ENCODE results near the gene DLX4. TPM values are rescaled to one million over a fixed set of nuclear protein-coding genes. Genes with fewer than 3 reads are reported as not detected.

Gene DLX4
- total and polyA plus RNA-seq, 2 donors (not counting 1 experiment from before 2014, with no cell fraction given) = 0.17 to 0.88 TPM

DNA sequence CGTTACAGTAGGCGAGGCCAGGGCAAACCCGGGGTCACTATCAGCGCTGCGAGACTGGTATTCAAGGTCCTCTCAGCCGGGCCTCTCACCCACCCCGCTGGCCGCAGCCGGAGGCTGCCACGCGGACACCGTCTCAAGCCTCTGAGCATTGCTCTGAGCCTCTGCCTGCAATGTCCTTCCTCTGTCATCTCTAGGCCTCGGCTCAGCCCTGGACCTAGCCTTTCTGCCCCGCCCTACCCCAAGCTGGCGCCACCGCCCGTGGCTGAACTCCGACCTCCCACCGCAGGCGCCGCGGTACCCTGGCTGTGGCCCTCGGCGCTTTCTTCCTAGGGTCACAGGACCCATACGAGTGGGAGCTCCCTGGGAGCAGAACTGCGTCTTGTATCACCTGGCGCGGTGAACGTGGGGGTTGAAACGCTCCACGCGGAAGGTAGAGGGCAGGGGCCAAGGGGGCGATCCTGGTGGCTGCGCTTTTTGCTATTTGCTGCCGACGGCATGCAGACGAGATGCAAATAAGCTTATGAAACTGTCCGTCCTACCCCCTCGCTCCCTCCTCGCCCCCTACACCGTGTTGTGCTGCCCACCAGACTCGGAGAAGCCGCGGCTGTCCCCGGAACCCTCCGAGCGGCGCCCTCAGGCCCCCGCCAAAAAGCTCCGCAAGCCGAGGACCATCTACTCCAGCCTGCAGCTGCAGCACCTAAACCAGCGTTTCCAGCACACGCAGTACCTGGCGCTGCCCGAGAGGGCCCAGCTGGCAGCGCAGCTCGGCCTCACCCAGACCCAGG lies 3.7 kb downstream of the DLX4 start:
- peaks cover 71% of the 10 kb centered on the region for H3K27me3 Mint-ChIP-seq
- H3K9me3 ChIP-seq (ENCODE audit: control extremely low read depth in 1 of 3, control insufficient read depth in 2 of 3, insufficient read depth in 1 of 3, low read length in 2 of 3) = peaks cover 0 to 36% (median 0%) of the 10 kb centered on the region in 3 donors
- DNase-seq (no peak), ATAC-seq (ENCODE audit: low read depth) (no peak)
- H3K4me2 ChIP-seq (replicated peaks; ENCODE audit: low read depth, low read length, poor library complexity, severe bottlenecking) = peak overlapping the region; percentile 51
- TF ChIP-seq, protein P1, sequence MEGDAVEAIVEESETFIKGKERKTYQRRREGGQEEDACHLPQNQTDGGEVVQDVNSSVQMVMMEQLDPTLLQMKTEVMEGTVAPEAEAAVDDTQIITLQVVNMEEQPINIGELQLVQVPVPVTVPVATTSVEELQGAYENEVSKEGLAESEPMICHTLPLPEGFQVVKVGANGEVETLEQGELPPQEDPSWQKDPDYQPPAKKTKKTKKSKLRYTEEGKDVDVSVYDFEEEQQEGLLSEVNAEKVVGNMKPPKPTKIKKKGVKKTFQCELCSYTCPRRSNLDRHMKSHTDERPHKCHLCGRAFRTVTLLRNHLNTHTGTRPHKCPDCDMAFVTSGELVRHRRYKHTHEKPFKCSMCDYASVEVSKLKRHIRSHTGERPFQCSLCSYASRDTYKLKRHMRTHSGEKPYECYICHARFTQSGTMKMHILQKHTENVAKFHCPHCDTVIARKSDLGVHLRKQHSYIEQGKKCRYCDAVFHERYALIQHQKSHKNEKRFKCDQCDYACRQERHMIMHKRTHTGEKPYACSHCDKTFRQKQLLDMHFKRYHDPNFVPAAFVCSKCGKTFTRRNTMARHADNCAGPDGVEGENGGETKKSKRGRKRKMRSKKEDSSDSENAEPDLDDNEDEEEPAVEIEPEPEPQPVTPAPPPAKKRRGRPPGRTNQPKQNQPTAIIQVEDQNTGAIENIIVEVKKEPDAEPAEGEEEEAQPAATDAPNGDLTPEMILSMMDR (IDR thresholded peaks at IDR 0.05) = no peak
- no peak for TF ChIP-seq EZH2 (IDR thresholded peaks at IDR 0.05; ENCODE audit: borderline replicate concordance, insufficient read depth, low read depth, low read length, poor library complexity, severe bottlenecking)
- POLR2A ChIA-PET = no interaction called here
- H3K9me3 Mint-ChIP-seq (ENCODE audit: insufficient read depth) = no peaks in the 10 kb centered on the region
- WGBS (ENCODE audit: insufficient coverage) = 9% methylated on average over 53 of the region's 57 CpGs
- no peak overlapping the region for H3K4me3 ChIP-seq (ENCODE audit: control extremely low read depth in 1 of 5, extremely low read depth in 1 of 5, insufficient read depth in 1 of 5, low read depth in 2 of 5, low read length in 4 of 5)
- peaks cover 41 to 47% of the 10 kb centered on the region in 2 donors for H3K4me1 ChIP-seq (ENCODE audit: control insufficient read depth in 2 of 2, insufficient read depth in 2 of 2, low read length in 2 of 2)
- H3K27me3 ChIP-seq (replicated peaks in 1 of 4; ENCODE audit: control extremely low read depth in 1 of 4, control insufficient read depth in 3 of 4, insufficient read depth in 4 of 4, low read length in 3 of 4) = peaks cover 0 to 87% (median 51%) of the 10 kb centered on the region in 4 experiments
- H3K4me1 Mint-ChIP-seq = peaks cover 29% of the 10 kb centered on the region
- H3K27ac ChIP-seq (ENCODE audit: low read length in 2 of 2) = no peak overlapping the region
- no peaks in the 10 kb centered on the region for H4K20me1 ChIP-seq (ENCODE audit: control insufficient read depth, insufficient read depth, low read length, poor library complexity, severe bottlenecking)
- intact Hi-C loops (cut with micrococcal nuclease) = no loop called here
- no peak overlapping the region for H3K4me3 Mint-ChIP-seq
- H2AFZ ChIP-seq (ENCODE audit: insufficient read depth, low read depth, low read length, poor library complexity, severe bottlenecking) = peak overlapping the region; percentile 15
- H3K27ac Mint-ChIP-seq = no peak overlapping the region
- H3K36me3 ChIP-seq (replicated peaks in 1 of 2; ENCODE audit: control extremely low read depth in 1 of 2, control insufficient read depth in 1 of 2, extremely low read depth in 1 of 2, insufficient read depth in 2 of 2, low read length in 1 of 2) = no peaks in the 10 kb centered on the region
- CTCF ChIA-PET = interaction anchor here (1.4 to 3.9 kb wide), 2 partner anchors 15 to 24 kb away, joined by 3 to 24 read pairs; partner anchors contain the start of gene DLX3
- H3K9ac ChIP-seq (ENCODE audit: low read length) = no peak overlapping the region
- no peaks in the 10 kb centered on the region for H3K79me2 ChIP-seq (ENCODE audit: control insufficient read depth, insufficient read depth, low read length)

DNA sequence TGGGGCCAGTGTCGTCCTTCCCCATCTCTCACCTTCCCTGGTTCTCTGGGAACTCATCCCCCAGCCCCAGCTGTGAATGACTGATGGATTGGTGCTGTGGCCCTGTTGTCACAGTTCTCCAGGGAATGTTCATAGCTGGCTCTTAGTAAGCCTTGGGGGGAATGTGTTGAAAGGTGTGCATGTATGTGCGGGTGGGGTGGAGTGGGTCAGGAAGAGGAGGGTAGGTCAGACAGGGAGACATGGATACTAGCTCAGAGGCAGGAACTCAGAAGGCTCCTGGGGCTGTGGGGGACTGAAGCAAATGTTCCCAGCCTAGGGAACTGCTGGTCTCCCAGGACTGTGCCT lies 4.3 kb downstream of the DLX4 start:
- Mint-ChIP-seq H3K27ac (no peak overlapping the region), H3K9me3 (ENCODE audit: insufficient read depth) (no peaks in the 10 kb centered on the region), H3K4me1 (peaks cover 26% of the 10 kb centered on the region), H3K27me3 (peaks cover 69% of the 10 kb centered on the region), H3K4me3 (no peak overlapping the region)
- no peaks in the 10 kb centered on the region for H4K20me1 ChIP-seq (ENCODE audit: control insufficient read depth, insufficient read depth, low read length, poor library complexity, severe bottlenecking)
- H3K4me1 ChIP-seq (ENCODE audit: control insufficient read depth in 2 of 2, insufficient read depth in 2 of 2, low read length in 2 of 2) = peaks cover 38 to 43% of the 10 kb centered on the region in 2 donors
- intact Hi-C loops (cut with micrococcal nuclease) = no loop called here
- CTCF ChIA-PET = interaction anchor here (1.4 to 3.9 kb wide), 2 partner anchors 14 to 24 kb away, joined by 3 to 24 read pairs; partner anchors contain the start of gene DLX3
- no peak overlapping the region for H3K27ac ChIP-seq (ENCODE audit: low read length in 2 of 2)
- ATAC-seq (ENCODE audit: low read depth) (no peak), DNase-seq (no peak)
- no peaks in the 10 kb centered on the region for H3K79me2 ChIP-seq (ENCODE audit: control insufficient read depth, insufficient read depth, low read length)
- WGBS (ENCODE audit: insufficient coverage) = 40% methylated on average over 1 of the region's 2 CpGs
- no peak overlapping the region for H3K4me2 ChIP-seq (replicated peaks; ENCODE audit: low read depth, low read length, poor library complexity, severe bottlenecking)
- no peak overlapping the region for H2AFZ ChIP-seq (ENCODE audit: insufficient read depth, low read depth, low read length, poor library complexity, severe bottlenecking)
- H3K27me3 ChIP-seq (replicated peaks in 1 of 4; ENCODE audit: control extremely low read depth in 1 of 4, control insufficient read depth in 3 of 4, insufficient read depth in 4 of 4, low read length in 3 of 4) = peaks cover 0 to 85% (median 47%) of the 10 kb centered on the region in 4 experiments
- TF ChIP-seq, protein P1 (IDR thresholded peaks at IDR 0.05) = no peak
- TF ChIP-seq EZH2 (IDR thresholded peaks at IDR 0.05; ENCODE audit: borderline replicate concordance, insufficient read depth, low read depth, low read length, poor library complexity, severe bottlenecking) = no peak
- no peaks in the 10 kb centered on the region for H3K36me3 ChIP-seq (replicated peaks in 1 of 2; ENCODE audit: control extremely low read depth in 1 of 2, control insufficient read depth in 1 of 2, extremely low read depth in 1 of 2, insufficient read depth in 2 of 2, low read length in 1 of 2)
- POLR2A ChIA-PET = no interaction called here
- H3K9me3 ChIP-seq (ENCODE audit: control extremely low read depth in 1 of 3, control insufficient read depth in 2 of 3, insufficient read depth in 1 of 3, low read length in 2 of 3) = peaks cover 0 to 34% (median 0%) of the 10 kb centered on the region in 3 donors
- no peak overlapping the region for H3K9ac ChIP-seq (ENCODE audit: low read length)
- no peak overlapping the region for H3K4me3 ChIP-seq (ENCODE audit: control extremely low read depth in 1 of 5, extremely low read depth in 1 of 5, insufficient read depth in 1 of 5, low read depth in 2 of 5, low read length in 4 of 5)
